GM12872 (cell line): Measurements from ENCODE around the gene YAF2.

Experiments used
- TF ChIP-seq, protein P1 (sequence below): IDR thresholded peaks from 3 replicates; pipeline ENCODE4 v1.5.1; 2011; ENCODE audit warnings: low read depth, mild to moderate bottlenecking, low read length, moderate library complexity; ENCODE audit not compliant: insufficient read depth

YAF2 gene

GRCh38 chr12:42187799-42188198 is 50.2 kb downstream of the YAF2 start:
- TF ChIP-seq, protein P1, sequence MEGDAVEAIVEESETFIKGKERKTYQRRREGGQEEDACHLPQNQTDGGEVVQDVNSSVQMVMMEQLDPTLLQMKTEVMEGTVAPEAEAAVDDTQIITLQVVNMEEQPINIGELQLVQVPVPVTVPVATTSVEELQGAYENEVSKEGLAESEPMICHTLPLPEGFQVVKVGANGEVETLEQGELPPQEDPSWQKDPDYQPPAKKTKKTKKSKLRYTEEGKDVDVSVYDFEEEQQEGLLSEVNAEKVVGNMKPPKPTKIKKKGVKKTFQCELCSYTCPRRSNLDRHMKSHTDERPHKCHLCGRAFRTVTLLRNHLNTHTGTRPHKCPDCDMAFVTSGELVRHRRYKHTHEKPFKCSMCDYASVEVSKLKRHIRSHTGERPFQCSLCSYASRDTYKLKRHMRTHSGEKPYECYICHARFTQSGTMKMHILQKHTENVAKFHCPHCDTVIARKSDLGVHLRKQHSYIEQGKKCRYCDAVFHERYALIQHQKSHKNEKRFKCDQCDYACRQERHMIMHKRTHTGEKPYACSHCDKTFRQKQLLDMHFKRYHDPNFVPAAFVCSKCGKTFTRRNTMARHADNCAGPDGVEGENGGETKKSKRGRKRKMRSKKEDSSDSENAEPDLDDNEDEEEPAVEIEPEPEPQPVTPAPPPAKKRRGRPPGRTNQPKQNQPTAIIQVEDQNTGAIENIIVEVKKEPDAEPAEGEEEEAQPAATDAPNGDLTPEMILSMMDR = no peak

DNA sequence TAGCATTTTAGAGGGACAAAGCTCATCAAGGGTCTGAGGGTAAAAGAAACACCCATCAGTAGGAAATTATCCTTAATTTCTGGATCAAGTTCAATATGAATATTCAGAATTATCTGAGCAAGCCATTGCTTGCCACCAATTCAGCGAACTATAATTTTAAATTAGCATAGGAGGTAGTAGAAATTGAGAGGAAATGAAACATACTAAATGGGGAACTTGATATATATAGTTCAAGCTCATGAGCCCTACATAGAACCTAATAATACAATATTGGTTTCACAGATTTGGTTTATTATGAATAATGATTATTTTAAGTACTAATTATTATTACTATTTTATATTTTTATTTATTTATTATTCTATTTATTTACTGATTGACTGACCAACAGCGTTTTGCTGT is 51.3 kb downstream of the YAF2 start:
- TF ChIP-seq, protein P1 = no peak

DNA sequence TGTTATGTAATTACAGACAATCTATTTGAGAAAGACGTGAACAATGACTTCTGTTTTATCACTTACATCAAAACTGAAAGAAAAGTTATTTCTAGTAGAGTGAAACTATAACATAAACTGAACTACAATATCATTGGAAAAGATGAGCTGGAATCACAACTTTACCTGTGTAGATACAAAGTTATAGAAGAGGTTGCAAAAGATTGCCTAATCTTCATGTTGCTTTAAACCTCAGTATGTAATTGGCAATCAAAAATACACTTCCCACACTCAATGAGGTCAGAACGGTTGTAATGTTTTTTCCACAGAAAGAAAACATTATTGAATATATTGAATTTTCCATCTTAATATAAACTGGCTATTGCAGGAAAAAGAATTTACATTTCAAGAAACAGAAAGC is 55.7 kb downstream of the YAF2 start:
- TF ChIP-seq, protein P1 = no peak

DNA sequence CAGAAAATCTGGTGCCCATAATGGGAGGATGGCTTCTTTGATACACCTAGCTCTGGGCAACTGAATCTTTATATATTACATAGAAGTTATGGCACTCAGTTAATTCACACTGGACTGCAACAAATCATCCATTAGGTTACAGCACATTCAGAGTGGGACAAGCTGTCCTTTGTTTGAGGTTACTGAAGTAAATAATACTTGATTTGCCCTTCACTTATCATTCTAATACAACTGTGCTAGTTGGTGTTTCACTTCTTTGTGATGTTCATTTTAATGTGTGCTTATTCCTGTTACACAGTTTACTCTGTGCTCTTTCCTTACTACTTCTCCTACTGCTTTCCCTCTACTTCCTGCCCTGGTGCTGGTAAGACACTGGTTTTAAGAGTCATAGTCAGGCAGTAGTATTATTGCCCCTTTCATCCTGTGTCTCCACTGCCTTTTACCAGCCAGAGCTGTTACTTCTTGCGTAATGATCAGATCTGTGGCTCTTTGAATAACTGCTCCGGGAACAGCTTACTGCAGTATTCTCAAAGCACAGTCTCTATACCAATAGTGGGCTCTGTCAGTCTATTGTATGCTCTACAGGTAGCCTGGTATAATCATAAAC is 57.0 kb downstream of the YAF2 start:
- TF ChIP-seq, protein P1 = no peak

GRCh38 chr12:42178101-42178500 is 59.9 kb downstream of the YAF2 start:
- TF ChIP-seq, protein P1 = no peak

GRCh38 chr12:42174978-42175377 is 63.1 kb downstream of the YAF2 start:
- TF ChIP-seq, protein P1 = no peak

DNA sequence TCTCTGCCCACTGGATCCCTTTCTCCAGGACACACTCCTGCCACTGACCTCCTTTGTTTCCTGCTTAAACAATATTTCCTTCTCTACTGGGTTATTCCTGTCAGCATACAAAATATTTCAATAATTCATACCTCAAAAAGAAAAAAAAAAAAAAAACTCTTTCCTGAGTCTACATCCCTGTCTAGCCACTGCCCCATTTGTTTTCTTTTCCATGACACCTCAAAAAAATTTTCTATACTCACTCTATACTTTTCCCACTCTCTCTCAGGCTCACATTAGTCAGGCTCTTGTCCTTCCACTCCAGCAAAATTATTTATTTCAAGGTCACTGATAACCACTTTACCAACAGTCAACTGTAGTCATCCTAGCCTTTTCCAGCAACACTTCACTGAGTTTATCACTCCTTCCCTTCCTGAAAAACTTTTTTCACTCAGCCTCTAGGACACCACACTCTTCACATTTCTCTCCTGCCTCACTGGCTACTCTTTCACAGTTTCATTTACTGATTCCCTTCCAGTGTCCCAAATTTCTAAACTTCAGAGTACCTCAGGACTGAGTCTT is 64.0 kb downstream of the YAF2 start:
- TF ChIP-seq, protein P1 = no peak
